ENCODE results near the gene CUL3. TPM values are rescaled to one million over a fixed set of nuclear protein-coding genes. Genes with fewer than 3 reads are reported as not detected.
A peak's percentile ranks its signal among the peaks of the same experiment; 100 is the strongest.

The CUL3 gene
- total RNA-seq, 2 experiments from 2014 or later = 74.9 to 77.4 TPM

DNA sequence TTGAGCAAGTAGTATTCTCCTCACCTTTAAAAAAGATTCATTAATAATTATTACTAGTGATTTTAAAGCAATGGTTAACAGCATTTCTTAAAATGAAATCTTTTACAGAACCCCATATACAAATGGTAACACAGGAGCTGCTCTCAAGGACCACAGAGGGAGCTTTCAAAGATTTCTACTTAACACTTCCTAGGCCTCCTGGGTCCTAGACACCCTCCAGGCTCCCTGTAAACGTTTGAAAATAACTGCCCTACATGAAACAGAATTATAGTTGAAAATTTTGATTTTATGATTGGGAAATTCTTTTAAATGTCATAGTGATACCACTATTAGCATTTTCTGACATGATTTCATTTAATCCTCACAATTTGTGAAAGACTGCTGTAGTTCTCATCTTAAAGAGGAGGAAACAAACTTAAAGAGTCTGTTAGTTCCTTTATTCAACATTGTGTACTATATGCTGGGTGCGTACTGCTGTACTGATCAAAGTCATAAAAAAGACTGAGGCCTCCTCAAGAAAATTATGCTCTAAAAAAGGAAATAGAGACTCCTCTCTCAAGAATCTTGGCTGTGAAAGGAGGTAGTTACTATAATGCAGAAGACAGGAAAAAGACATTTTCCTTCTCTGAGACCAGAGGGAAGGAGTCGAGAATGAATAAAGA, 10.6 kb downstream of the CUL3 start:
- Mint-ChIP-seq H3K4me1 (peaks cover 75% of the 10 kb centered on the region), H3K9me3 (no peaks in the 10 kb centered on the region), H3K4me3 (no peak overlapping the region), H3K27ac (peak overlapping the region; percentile 44), H3K36me3 (ENCODE audit: low read depth) (peaks cover 19% of the 10 kb centered on the region), H3K27me3 (no peaks in the 10 kb centered on the region)
- no peak for DNase-seq
- CTCF ChIA-PET = interaction anchor here (0.6 to 0.9 kb wide), 2 partner anchors 9 to 10 kb away, joined by 3 read pairs; partner anchors contain the start of gene CUL3
- POLR2A ChIA-PET = interaction anchor here (0.6 to 0.8 kb wide), 2 partner anchors 11 to 54 kb away, joined by 3 read pairs; partner anchors contain the start of gene CUL3

DNA sequence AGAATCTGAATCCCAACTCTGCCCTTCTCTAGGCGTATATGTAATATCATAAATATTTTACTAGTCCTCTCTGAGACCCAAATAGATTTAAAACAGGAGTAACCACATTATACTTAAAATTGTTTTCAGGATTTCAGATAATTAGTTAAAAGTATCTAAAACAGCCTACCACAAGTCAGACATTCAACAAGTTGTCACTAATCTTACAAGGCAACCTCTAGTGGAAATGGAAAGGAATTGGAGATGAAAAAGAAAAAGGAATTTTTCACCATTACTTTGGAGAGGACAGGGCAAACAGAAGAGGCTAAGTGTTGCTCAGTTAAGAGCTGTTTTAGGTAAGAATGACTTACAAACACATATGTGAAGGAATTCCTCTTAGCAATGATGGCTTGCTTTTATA, 11.4 kb downstream of the CUL3 start:
- Mint-ChIP-seq H3K4me1 (peaks cover 69% of the 10 kb centered on the region), H3K27ac (no peak overlapping the region), H3K27me3 (no peaks in the 10 kb centered on the region), H3K4me3 (no peak overlapping the region), H3K36me3 (ENCODE audit: low read depth) (peaks cover 17% of the 10 kb centered on the region), H3K9me3 (no peaks in the 10 kb centered on the region)
- POLR2A ChIA-PET = interaction anchor here (0.6 kb wide), 1 partner anchor 53 kb away, joined by 3 read pairs; no protein-coding TSS in a partner anchor
- DNase-seq = no peak
- CTCF ChIA-PET = no interaction called here

DNA sequence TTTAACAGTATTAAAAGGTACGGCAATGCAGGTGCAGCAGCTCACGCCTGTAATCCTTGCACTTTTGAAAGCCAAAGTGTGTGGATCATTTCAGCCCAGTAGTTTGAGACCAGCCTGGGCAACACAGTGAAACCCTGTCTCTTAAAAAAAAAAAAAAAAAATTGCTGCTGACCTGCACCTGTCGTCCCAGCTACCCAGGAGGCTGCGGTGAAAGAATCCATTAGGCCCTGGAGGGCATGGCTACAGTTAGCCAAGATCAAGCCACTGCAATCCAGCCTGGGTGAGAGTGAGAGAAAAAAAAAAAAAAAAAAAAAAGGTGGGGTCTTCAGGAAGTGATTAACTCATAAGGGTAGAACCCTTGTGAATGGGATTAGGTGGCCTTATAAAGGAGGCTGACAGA, 12.8 kb downstream of the CUL3 start:
- Mint-ChIP-seq H3K4me3 (no peak overlapping the region), H3K4me1 (peaks cover 63% of the 10 kb centered on the region)
- POLR2A ChIA-PET = no interaction called here

DNA sequence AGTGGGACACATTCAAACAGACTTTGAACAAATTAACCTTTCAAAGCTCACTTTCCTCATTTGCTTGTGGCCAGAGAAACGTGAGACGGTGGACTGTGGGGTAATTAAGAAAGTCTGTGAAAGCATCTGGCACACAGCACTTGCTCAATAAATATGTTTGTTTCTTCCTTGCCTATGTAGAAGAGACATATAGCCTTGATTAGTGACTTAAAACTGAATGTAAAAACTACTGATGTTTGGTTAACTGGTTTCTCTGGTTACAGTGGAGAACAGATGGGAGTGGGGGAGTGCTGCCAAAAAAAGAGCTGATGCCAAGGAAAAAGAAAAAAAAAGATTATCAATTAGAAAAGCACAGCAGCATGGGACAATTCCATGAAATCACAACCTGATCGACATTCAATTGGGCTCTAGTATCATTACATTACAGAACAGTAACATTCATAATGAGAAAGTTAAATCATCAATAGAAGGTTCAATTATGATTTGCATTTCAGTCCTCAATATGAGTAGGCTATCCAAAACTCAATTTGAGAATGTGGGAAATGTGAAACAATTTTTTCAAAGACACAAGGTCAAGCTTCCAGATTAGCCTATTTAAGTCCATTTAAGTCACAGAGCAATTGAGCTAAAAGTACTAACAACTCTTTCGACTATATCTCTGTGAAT, 14.7 kb downstream of the CUL3 start:
- ChIA-PET POLR2A (no interaction called here), CTCF (interaction anchor here (1.2 kb wide), 1 partner anchor 21 kb away, joined by 4 read pairs; no protein-coding TSS in a partner anchor)
- H3K9me3 Mint-ChIP-seq = peaks cover 11% of the 10 kb centered on the region
- H3K4me1 Mint-ChIP-seq = peaks cover 51% of the 10 kb centered on the region
- DNase-seq = no peak
- H3K27me3 Mint-ChIP-seq = no peaks in the 10 kb centered on the region
- H3K4me3 Mint-ChIP-seq = no peak overlapping the region
- H3K27ac Mint-ChIP-seq = no peak overlapping the region
- peaks cover 40% of the 10 kb centered on the region for H3K36me3 Mint-ChIP-seq (ENCODE audit: low read depth)

More for the DNA sequence above, 12.8 kb downstream of the CUL3 start:
- peaks cover 7% of the 10 kb centered on the region for H3K9me3 Mint-ChIP-seq
- no peak for DNase-seq
- peaks cover 24% of the 10 kb centered on the region for H3K36me3 Mint-ChIP-seq (ENCODE audit: low read depth)
- CTCF ChIA-PET = interaction anchor here (0.5 to 1.1 kb wide), 2 partner anchors 11 to 429 kb away, joined by 3 read pairs; no protein-coding TSS in a partner anchor
- H3K27ac Mint-ChIP-seq = no peak overlapping the region
- H3K27me3 Mint-ChIP-seq = no peaks in the 10 kb centered on the region

DNA sequence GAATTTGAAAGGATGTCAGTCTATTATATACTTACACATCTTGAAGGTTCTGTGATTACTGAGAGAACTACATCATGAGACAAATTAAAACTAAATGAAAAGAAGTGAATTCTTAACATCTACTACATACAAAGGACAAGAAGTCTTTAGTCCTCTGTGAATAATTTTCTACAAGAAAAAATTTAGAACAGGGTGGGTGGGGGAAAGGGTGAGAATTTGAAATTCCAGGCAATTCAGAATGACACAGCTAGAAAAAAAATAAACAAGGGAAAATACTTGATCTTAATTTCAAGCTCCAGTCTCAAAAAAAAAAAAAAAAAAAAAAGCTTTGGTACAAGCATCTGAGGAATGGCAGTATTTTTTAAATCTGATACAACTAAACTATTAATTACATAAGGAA, 15.5 kb downstream of the CUL3 start:
- no peaks in the 10 kb centered on the region for H3K27me3 Mint-ChIP-seq
- peaks cover 11% of the 10 kb centered on the region for H3K9me3 Mint-ChIP-seq
- no peak overlapping the region for H3K27ac Mint-ChIP-seq
- POLR2A ChIA-PET = no interaction called here
- CTCF ChIA-PET = no interaction called here
- no peak for DNase-seq
- H3K4me3 Mint-ChIP-seq = no peak overlapping the region
- H3K4me1 Mint-ChIP-seq = peaks cover 47% of the 10 kb centered on the region
- H3K36me3 Mint-ChIP-seq (ENCODE audit: low read depth) = peaks cover 42% of the 10 kb centered on the region

DNA sequence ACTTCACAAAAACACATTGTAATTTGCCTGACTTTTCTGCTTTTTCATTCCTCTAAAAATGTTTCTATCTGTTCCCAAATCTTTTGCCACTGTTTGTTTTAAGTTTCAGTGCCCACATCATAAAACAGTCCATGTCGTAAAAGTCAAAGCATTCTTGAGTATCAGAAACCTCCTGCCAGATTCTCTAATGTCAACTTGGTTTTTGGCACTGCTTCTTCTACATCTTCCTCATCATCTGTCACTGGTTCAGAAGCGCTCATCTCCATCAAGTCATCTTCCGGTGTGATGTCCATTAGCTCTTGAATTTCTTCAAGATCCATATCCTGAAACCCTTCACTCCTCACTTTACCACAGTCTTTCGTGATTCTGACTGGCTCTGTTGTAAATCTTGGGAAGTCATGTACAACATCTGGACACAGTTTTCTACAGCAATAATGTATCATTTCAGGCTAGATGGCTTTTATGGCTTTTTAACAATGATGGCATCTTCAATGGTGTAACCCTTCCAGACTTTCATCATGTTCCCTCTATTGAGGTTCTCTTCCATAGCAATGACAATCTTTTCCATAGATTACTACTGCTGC, 19.6 kb downstream of the CUL3 start:
- Mint-ChIP-seq H3K27ac (no peak overlapping the region), H3K9me3 (peaks cover 11% of the 10 kb centered on the region), H3K4me3 (no peak overlapping the region)

DNA sequence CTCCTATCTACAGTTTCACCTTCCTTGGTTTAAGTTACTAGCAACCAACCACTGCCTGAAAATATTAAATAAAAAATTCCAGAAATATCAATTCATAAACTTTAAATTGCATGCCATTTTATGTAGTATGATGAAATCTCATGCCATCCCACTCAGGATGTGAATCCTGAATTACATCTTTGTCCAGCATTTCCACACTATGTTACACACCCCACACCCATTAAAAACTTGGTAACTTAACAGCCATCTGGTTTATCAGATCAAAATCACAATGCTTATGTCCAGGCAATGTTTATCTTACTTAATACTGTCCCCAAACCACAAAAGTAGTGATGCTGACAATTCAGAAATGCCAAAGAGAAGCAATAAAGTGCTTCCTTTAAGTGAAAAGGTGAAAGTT, 21.6 kb downstream of the CUL3 start:
- Mint-ChIP-seq H3K27me3 (no peaks in the 10 kb centered on the region), H3K4me3 (no peak overlapping the region), H3K4me1 (peaks cover 24% of the 10 kb centered on the region), H3K36me3 (ENCODE audit: low read depth) (peaks cover 29% of the 10 kb centered on the region), H3K27ac (no peak overlapping the region), H3K9me3 (peaks cover 11% of the 10 kb centered on the region)
- ChIA-PET POLR2A (no interaction called here), CTCF (no interaction called here)
- no peak for DNase-seq

More for the DNA sequence above, 19.6 kb downstream of the CUL3 start:
- Mint-ChIP-seq H3K4me1 (peaks cover 30% of the 10 kb centered on the region), H3K36me3 (ENCODE audit: low read depth) (peaks cover 34% of the 10 kb centered on the region), H3K27me3 (no peaks in the 10 kb centered on the region)
- CTCF ChIA-PET = no interaction called here
- DNase-seq = no peak
- POLR2A ChIA-PET = no interaction called here

DNA sequence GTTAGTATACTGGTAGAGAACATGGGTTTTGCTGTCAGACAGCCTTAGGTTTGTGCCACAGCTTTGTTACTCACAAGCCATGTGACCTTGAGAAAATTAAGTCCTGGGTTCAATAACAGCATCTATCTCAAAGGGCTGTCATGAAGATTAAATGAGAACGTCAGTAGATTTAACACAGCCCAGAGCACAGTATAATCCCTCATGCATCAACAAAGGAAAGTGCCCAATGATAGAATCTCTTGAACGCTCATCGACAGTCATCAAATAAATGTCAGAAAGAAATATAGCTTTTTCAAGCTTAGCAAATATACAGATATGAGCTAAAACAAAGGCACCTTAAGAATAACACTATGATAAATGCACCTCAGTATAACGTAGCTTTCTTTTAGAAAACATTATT, 22.3 kb downstream of the CUL3 start:
- ChIA-PET CTCF (interaction anchor here (0.7 kb wide), 1 partner anchor 88 kb away, joined by 3 read pairs; no protein-coding TSS in a partner anchor), POLR2A (no interaction called here)
- no peak overlapping the region for H3K4me3 Mint-ChIP-seq
- no peak overlapping the region for H3K27ac Mint-ChIP-seq
- no peaks in the 10 kb centered on the region for H3K27me3 Mint-ChIP-seq
- DNase-seq = no peak
- H3K9me3 Mint-ChIP-seq = peaks cover 7% of the 10 kb centered on the region
- peaks cover 23% of the 10 kb centered on the region for H3K4me1 Mint-ChIP-seq
- peaks cover 31% of the 10 kb centered on the region for H3K36me3 Mint-ChIP-seq (ENCODE audit: low read depth)

DNA sequence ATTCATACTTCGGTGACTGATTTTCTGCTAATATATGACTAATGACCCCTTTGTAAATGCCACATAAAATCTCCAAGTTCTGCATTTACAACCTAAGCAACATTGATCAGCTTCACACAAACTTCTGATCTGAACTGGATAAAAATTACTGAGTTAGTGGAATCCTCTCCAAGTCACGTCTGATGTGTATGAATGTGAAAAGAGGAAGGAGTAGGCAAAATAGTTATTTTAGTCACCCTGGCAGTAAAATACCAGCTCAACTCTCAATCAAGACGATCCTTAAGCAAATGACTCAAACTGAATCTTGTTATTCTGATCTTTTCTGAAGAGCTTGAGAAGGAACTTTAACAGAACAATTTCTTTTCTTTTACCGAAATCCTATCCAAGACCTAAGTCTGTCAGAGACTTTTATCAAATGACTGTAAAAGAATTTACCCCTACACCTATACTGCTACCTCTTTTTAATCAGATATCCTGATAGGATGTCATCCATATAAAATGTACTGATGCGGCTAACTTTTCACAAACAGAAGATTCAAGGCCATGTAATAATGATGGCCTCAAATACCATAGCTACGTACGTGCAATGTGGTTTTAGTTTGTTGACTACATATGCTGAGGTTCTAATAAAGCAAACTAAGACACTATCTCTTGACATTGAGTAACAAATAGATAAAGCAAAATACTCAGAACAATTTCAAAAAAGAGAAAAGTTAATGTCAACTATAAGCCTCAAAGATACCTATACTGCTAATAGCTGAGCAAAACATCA, 23.7 kb downstream of the CUL3 start:
- H3K27me3 Mint-ChIP-seq = no peaks in the 10 kb centered on the region
- no peak for DNase-seq
- no peak overlapping the region for H3K4me3 Mint-ChIP-seq
- ChIA-PET POLR2A (no interaction called here), CTCF (interaction anchor here (0.7 to 1.2 kb wide), 3 partner anchors 11 to 103 kb away, joined by 3 to 4 read pairs (median 4); no protein-coding TSS in a partner anchor)
- peaks cover 2% of the 10 kb centered on the region for H3K9me3 Mint-ChIP-seq
- H3K27ac Mint-ChIP-seq = no peak overlapping the region
- H3K36me3 Mint-ChIP-seq (ENCODE audit: low read depth) = peaks cover 24% of the 10 kb centered on the region
- H3K4me1 Mint-ChIP-seq = peaks cover 20% of the 10 kb centered on the region

DNA sequence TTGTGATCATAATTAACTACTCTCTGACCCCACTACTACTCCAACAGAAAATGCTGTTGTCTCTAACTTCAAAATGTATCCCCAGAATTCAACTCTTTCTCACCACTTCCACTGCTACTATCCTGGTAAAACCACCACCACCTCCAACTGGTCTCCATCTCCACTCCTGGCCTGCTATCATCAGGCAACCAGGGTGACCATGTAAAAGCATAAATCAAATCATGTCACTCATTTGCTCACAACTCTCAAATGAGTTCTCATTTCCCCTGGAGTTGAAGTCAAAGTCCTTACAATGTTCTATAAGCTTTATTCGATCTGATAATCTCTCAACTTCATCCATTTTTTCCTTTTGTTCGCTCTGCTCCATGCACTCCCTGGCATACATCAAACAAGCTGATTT, 24.6 kb downstream of the CUL3 start:
- Mint-ChIP-seq H3K4me1 (peaks cover 19% of the 10 kb centered on the region), H3K4me3 (no peak overlapping the region), H3K27ac (no peak overlapping the region), H3K36me3 (ENCODE audit: low read depth) (peaks cover 24% of the 10 kb centered on the region), H3K27me3 (no peaks in the 10 kb centered on the region), H3K9me3 (no peaks in the 10 kb centered on the region)
- DNase-seq = no peak
- POLR2A ChIA-PET = no interaction called here
- CTCF ChIA-PET = no interaction called here

DNA sequence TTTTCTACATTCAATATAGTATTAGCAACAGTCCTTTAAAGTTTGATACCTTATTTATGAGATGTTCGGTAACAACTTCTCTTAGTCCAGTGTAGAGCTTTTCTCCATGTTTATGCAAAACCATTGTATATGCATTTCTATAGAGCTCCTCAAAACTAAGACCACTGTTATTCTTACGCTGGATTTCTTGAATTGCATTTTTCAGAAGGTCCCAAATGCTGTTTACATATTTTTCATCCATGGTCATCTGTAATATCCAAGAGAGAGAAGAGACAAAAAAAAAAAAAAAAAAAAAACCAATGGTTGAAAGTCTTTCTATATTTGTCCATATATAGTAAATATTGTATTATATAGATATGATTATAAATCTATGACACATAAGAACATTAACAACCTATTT, 27.6 kb downstream of the CUL3 start:
- H3K27ac Mint-ChIP-seq = no peak overlapping the region
- peaks cover 8% of the 10 kb centered on the region for H3K4me1 Mint-ChIP-seq
- H3K27me3 Mint-ChIP-seq = no peaks in the 10 kb centered on the region
- ChIA-PET CTCF (no interaction called here), POLR2A (no interaction called here)
- DNase-seq = no peak
- peaks cover 36% of the 10 kb centered on the region for H3K36me3 Mint-ChIP-seq (ENCODE audit: low read depth)
- H3K4me3 Mint-ChIP-seq = no peak overlapping the region
- no peaks in the 10 kb centered on the region for H3K9me3 Mint-ChIP-seq

DNA sequence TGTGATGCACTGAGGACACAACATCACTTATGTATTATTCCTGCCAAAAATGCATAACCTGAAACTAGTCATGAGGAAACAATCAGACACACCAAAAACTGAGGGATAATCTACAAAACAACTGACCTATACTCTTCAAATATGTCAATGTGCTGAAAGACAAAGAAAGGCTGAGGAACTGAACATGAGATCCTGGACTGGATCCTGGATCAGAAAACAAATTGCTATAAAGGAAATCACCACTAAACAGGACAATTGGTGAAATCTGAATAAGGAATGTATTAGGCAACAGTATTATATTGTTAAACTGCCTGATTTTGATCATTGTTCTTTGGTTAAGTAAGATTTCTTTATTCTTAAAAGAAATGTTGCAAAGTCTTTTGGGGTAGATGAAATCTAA, 28.8 kb downstream of the CUL3 start:
- Mint-ChIP-seq H3K4me3 (no peak overlapping the region), H3K36me3 (ENCODE audit: low read depth) (peaks cover 41% of the 10 kb centered on the region), H3K27ac (no peak overlapping the region), H3K27me3 (no peaks in the 10 kb centered on the region), H3K9me3 (no peaks in the 10 kb centered on the region), H3K4me1 (peaks cover 4% of the 10 kb centered on the region)
- no peak for DNase-seq
- ChIA-PET CTCF (no interaction called here), POLR2A (no interaction called here)
